NCI-H1694 treated with DMSO at 0.1 percent for 48 hours (cell line): Measurements from ENCODE around the gene CREBRF.

Experiments
- DNase-seq: peaks from one replicate; lab custom pipeline; 2025; lab: John Stamatoyannopoulos, UW

CREBRF gene

DNA sequence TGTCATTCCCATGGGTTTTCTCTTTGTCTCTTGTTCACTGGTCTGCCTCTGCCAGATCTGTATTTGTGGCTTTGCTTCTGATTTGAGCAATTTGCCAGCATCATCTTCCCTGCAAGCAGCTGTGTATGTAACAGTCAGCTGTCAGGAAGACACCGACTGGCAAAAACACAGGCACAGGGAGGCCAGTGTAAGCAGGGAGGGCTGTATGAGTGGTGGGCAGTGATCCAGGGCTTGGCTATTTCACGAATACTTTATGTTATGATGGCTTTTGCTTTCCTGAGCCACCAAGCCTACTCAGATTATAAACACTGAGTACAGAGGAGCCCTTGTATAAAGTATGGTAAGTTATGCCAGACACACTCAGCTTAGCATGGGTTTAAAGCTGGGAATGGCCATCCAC, 99.8 kb downstream of the CREBRF start:
- no peak for DNase-seq

DNA sequence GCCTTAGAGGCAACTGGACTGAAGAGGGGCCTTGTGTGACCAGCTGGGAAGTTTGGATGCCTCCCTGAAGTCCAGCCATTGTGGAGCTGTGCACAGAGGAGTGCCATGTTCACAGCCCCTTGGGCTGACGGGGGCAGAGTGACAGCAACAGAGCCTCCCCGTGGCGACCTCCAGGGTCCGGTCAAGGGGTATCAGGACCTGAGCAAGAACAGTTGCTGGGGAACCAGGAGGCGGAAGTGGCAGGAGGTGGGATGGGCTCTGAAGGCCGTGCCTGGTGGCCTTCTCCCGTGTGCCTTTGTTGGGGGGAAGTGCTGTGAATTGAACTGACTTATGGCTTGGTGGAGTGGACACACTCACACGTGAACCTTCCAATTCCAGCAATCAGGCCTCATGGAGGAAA, 102.2 kb downstream of the CREBRF start:
- DNase-seq, result no peak

DNA sequence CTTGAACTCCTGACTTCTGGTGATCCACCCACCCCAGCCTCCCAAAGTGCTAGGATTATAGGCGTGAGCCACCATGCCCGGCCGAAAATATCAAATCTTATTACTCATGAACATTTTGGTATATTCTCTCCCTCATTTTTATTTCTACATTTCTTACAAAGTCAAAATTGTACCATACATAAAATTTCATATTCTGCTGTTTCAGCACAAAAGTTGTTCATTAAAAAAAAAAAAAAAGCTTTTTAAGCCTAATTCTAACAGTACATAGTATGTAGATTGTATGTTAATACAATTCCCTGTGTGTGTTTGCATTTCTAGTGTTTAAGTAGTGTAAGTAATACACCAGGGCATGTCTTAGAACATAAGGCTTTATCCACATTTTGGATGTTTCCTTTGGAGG, 103.1 kb downstream of the CREBRF start:
- DNase-seq, result no peak

DNA sequence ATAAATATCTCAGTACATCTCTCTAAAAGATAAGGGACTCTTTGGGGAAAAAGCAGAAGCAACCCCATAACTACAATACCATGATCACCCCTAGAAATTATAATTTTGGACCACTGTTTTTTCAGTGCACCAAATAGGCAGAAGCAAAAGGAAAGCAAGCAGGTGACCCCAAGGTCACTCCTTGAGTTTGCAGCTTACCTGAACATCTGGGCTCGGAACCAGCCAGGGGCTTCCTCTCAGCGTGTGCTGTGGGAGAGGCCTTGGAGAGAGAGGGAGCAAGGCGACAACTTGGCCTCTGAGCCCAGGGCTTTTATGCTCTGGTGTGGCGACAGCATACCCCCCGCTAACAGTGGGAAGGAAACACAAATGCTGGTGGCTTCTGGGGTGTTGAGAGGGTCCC, 105.0 kb downstream of the CREBRF start:
- DNase-seq, result no peak

DNA sequence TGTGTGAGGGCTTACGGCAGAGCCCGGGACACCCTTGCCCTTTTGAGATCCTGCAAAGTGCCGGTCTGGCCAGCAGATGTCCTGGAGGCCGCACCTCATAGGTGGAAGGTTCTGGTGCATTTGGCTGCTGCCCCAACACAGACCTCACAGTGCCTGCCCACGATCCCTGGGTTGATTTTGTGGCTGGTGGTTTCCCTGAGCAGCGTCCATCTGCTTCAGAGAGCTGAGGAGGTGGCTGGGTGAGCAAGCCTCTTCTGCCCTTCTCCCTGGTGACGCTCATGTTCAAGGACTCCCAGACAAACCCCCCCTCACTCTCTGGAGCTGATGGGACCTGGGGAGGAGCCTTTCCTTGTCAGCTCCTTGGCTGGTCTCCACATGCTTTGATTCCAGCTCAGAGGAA, 107.1 kb downstream of the CREBRF start:
- no peak for DNase-seq

DNA sequence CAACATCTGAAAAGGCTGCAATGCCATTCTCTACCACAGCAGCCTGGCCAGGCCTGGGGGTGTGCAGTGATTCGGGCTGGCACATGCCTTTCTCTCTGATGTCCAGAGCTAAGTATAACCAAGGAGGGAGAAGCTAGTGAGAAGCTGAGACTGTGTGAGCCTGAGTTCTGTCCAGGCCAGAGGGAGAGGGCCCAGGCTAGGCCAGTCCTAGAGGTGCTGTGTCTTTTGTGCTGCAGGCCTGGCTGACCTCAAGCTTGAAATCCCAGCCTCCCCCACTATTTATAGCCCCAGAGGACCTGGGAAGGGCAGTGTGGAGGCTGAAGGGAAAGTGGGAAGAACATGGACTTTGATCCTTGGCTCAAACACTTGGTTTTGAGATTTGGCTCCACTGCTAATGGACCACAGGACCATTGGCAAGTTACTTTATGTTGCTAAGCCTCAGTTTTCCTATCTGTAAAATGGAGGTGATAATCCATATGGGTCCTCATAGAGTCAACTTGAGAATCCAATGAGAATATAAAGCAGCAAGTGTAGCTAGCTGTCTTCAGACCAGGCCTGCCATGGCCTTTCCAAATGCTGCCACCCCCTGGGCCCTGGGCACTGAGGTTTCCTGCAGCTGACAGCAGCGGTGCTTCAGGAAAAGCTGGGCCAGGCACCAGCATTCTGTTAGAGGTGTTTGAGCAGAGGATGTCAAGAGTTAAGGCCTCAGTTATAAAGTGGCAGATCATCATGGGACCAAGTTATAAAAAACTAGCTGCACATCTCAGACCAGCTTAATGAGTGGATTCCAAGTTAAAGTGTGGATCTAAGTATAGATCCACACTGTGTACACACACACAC, 109.2 kb downstream of the CREBRF start:
- no peak for DNase-seq

DNA sequence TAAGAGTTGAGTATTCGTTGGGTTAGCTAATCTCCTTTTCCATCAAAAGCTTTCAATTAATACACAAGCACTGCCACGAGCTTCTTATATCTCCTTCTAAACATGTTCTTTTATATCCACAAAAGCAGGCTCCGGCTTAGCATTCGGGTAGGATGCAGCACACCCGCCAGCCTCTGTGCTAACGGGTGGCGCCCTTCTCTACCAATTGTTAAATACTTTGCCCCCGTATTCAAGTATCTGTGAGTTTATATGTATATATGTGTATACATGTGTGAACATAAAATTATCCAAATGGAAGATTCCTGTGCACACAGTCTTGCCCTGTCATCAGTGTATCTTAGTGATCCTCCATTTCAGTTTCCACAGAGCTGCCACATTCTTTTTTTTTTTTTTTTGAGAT, 116.0 kb downstream of the CREBRF start:
- DNase-seq, result no peak

DNA sequence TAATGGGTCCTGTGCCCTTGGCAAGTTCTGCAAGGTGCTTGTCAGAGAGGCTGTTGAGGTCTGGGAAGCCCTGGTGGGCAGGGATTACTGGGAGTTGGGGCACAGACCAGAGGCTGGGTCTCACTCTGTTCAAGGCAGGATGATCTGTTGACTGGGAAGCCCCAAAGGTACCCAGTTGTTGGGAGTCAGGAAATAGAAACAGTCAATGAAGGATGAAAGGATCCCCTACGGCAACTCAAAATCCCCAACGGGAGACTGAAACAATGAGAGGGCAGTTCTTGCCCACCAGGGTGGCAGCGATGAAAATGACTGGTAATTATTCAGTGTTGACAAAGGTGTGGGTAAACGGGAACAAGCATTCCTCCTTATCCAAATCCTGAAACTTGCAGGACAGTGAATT, 119.4 kb downstream of the CREBRF start:
- no peak for DNase-seq

DNA sequence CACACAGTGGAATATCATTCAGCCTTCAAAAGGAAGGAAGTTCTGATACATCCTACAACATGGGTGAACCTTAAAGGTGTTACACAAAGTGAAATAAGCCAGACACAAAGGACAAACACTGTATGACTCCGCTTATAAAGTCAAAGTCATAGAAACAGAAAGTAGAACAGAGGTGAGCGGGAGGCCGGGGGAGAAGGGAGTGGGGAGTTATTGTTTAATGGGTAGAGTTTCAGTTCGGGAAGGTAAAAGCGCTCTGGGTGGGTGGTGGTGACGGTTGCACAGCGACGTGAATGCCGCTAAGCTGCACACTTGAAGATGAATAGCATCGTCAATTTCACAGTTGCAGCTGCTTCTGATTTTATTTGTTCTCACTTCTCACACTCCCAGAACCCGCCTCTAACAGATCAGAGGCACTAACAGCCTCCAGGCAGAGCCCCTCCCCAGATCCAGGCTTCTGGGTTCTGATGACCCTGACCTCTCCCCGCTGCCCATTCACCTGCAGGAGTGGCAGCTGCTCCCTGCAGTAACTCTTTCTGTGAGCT, 122.3 kb downstream of the CREBRF start:
- DNase-seq, result no peak

DNA sequence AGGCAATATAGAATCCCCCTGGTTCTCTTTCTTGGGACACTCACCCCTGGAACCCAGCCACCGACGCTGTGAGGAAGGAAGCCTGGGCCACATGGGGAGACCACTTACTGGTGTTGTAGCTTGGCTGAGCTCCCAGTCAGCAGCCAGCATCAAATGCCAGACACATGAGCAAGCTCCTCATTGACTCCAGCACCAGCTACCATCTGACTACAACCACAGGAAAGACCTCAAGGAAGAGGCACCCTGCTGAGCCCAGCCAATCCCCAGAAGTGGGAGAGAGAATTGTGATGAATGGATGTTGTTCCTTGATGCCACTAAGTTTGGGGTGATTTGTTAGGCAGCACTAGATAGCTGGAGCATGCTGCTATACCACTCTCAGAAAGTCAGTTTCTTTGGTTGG, 124.2 kb downstream of the CREBRF start:
- no peak for DNase-seq

DNA sequence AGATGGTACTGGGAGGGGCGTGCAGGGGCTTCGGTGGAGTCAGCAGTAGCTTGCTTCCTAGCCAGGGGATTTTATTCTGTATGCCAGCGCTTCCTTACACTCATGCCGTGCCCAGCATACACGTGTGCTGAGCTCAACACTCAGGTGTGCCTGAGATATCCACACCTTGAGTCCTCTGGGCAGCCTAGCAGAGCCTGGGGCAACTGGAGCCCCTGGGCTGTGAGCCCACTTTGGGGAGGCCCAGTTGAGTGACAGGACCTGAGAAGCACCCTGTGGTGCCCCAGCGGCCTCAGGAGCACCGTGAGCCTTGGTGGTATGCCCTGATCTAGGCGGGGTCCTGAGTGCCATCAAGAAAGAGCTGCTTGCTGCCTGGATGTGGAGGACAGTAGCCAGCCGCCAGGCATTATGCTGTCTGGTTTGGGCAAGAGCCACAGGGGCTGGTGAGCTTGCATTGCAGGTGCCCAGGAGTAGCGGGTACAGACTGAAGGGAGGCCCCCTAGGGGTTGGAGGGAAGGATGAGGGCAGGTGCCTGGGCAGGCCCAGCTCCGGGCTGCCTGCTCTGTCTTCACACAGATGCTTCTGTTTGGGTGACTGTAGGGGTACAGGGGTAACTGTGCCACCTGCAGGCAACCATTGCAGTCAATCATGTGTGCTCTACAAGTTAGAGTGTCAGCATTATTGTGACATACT, 131.0 kb downstream of the CREBRF start:
- no peak for DNase-seq

DNA sequence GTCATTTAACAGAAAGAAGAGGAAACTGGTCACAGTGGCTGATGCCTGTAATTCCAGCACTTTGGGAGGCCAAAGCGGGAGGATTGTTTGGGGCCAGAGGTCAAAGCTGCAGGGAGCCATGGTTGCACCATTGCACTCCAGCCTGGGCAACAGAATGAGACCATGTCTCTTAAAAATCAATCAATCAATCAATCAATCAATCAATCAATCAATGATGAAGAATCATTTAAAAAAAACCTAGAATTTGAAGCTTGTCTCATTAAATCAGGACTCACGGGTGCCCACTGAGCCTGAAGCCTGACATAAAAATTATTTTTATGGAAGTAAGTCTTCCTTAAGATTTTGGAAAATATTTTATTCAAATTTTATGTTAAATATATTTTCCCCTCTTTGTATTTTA, 132.1 kb downstream of the CREBRF start:
- no peak for DNase-seq
